GM19468 (cell line): ENCODE measurements around the gene KYNU.
A peak's percentile ranks its signal among the peaks of the same experiment; 100 is the strongest.

Source experiments
- ATAC-seq: cut with Tn5 transposase; IDR thresholded peaks from one replicate; pipeline ENCODE4 v1.9.1; 2021; ENCODE audit warnings: mild to moderate bottlenecking, moderate library complexity, moderate number of reproducible peaks; ENCODE audit not compliant: unreplicated experiment; ENCODE audit errors: extremely low read depth

The KYNU gene

DNA sequence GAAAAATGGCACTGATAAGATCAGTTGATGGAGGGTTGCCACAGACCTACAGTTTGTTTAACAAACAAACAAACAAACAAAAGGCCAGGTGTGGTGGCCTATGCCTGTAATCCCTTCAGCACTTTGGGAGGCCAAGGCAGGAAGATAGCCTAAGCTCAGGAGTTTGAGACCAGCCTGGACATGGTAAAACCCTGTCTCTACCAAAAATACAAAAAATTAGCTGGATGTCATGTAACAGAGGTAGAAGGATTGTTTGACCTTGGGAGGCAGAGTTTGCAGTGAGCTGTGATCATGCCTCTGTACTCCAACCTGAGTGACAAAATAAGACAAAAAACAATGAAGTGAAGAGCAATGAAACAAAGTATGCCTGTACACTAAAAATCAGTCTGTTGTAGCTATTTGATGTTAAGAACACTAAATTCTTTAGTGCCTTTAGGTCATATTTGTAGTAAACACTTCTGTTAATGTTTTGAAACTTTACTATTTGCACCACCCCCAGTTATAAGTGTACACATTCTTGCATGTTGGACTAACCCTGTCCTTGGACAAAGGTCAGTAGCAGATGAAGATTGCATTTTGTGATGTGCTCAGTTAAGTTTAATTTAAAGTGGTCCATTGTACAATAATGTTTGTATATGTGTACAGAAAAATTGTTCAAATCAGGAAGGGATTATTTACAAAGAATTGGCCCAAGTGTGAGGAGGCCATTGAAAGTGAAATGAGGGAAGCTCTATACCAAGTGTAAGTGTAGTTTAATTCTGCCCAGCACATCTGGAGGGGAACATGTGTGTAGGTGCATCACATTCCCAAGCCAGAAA is 73.9 kb downstream of the KYNU start:
- ATAC-seq = no peak

DNA sequence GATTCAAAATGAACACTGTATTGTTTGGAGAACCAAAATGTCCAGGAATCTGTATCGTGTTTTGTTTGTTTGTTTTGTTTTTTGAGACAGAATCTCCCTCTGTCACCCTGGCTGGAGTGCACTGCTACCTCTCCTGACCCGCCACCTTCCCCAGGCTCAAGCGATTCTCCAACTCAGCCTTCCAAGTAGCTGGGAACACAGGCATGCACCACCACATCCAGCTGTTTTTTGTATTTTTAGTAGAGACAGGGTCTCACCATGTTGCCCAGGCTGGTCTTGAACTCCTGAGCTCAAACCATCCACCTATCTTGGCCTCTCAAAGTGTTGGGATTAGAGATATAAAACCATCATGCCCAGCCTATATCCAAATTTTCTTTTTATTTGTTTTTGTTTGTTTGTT is 74.6 kb downstream of the KYNU start:
- no peak for ATAC-seq

DNA sequence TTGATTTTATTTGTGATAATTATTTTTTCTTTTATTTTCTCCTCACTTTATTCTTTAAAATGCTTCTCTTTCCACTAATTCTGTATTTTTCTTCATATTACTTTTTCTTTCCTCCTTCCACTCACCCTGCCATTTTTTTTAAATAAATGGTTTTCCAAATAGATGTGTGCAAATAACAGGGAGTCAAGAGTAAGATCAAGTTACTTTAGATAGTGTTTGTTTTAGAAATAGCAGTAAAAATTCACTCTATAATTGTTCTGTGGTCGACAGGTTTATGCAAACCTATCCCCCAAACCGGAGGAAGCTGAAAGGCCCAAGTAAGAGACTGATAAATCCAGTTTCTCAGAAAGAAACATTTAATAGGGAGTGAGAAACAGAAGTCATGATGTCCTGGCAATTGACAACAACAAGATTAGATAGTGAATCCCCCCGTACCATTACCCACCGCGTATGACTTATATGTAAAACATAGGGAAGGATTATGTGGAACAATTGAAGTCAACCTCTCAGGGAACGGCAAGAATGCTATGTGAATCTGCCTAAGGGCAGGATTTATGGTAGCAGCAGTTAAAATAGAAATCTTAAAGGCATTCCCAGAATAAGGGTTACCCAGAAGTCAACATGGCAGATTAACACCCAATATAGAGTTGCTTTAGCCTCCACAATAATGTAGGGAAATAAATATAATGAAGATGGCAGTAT is 75.5 kb downstream of the KYNU start:
- no peak for ATAC-seq

DNA sequence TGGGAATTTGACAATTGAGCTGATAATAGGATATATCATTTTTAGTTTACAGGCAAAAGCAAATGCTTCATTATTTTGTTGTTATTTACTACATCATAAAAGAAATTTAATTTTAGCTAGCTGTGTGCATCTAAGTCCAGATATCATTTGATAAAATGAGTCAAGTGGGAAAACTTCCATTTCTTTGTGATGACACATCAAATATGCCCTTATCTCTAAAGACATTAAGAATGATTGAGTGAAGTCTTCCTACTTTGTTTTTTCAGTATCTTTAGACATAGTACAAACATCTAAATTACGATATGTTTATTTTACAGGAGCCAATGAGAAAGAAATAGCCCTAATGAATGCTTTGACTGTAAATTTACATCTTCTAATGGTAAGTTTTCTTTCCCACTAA is 77.0 kb downstream of the KYNU start:
- ATAC-seq = no peak

DNA sequence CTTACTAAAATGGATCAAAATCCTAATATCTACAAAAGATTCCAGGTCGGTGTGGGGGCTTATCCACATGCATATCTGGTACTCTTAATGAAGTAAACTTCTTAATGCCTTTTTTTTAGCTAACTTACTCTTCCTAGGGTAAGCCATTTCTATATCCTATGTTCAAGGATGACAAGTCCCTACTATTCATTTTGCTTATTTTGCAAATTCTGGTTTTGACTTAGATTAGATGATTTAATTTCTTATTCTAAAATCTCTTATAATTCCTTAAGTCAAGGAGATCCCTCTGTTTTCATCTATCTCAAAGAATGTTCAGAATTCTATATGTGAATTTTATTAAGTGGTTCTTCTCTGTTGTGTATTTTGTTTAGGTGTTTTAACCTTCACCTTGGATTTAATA is 79.7 kb downstream of the KYNU start:
- ATAC-seq = no peak

DNA sequence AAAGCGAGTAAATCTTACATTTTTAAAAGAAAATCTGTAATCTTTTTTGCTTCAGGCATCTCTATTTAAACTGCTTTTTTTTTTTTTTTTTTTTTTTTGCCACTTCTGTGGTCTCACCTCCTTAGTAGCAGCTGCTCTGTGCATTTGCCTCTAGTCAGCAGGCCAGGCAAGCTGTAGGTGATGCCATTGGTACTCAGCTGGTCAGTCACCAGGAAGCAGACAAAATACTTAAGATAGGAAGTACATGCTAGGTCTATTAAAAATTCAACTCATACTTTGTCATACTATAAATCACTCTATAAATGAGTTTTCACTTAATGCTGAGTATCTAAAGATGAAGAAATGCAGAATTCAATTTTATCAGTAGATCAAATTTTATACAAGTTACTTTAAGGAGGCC is 83.7 kb downstream of the KYNU start:
- no peak for ATAC-seq

DNA sequence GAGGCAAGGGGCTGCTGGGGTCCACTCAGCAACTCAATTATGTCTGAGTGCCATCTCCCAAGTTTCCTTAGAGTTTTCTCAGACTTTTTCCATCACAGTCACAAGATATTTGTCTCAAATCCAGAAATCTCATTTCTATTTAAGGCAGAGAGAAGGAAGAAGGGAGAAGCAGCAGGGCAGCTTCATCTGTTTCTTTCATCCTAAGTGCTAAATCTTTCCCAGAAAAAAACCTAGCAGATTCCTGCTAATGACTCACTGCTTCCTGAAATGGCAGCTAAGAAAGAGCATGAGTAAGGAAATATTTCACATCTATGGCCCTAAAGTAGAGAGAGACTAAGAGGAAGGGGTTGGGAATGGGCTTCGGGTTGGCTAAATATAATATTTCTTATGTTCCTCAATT is 88.0 kb downstream of the KYNU start:
- ATAC-seq = no peak

DNA sequence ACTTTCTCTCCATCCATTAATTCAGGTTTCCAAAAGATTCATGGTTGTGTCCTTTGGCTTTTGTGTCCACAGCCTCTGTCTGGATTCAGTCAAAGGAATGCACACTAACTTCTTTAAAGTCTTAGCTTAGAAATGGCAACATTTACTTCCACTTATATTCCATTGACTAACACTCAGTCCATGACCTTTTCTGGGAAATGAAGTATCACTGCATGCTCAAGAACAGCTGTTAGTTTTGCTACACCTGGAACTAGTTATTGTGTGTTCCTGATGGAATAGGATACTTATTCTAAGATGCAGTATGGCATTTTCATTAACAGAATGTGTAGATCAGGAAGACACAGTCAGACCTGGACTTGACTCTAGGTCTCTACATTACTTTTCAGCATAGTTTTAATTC is 88.8 kb downstream of the KYNU start:
- no peak for ATAC-seq

DNA sequence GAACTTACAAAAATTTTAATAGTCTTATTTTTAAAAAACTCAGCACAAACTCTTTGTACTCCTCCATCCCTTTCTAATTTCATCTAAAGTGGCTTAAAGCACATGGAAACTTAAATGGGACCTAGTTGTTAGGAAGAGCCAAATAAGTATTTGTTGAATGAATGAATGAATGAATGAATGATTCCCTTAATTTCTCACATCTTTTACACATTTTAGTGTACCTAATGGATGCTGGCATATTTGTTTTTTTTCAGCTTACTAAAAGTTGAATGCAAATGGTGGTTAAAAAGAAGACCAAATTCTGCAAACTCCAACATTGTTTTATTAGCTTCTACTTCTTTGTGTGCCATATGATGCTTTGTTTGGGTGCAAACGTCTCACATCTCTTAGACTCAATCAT is 89.6 kb downstream of the KYNU start:
- ATAC-seq = no peak

DNA sequence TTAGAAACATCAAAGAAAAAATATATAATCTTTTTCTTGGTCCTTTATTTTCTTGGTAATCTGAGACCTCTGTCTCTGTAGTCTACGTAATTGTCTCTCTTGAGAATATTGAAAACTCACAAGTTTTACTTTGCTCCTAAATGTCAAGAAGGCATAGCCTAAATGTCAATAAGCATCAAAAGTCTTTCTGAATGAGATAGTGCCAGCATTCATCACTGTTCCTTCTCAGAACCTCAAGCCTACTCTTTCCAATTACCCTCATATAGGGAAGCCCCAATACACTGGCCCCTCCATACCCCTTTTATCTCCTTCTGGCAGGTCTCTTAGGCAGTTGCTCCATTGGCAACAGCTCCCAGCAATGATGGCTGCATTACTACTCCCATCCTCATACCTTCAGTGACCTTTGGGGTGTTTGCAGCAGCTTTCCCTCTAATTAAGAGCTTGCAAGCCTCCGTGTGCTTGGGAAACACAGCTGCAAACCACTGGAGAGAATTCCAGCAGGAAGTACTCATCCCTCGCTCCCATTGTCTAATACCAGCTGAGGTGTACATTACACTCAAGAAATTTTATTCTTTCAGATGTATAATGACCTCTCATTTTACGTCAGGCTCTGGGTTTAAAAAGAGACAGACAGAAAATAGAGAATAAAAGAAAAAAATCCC is 95.8 kb downstream of the KYNU start:
- ATAC-seq = no peak

DNA sequence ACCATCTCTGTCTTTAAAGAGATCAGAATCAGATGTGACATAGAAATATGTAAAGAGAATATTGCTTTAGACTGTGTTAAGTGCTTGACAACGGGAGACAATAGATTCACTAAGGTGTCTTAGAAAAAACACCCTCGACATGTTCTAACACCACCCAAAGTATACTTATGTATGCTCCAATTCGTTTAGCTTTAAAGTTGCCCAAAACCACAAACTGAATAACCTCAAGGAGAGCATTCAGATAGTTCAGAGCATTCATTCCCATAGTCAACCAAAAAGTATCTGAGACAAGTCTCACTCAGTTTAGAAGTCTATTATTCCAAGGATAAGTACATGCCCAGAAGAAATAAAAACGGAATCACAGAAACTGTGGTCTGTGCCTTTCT is 96.4 kb downstream of the KYNU start:
- no peak for ATAC-seq

DNA sequence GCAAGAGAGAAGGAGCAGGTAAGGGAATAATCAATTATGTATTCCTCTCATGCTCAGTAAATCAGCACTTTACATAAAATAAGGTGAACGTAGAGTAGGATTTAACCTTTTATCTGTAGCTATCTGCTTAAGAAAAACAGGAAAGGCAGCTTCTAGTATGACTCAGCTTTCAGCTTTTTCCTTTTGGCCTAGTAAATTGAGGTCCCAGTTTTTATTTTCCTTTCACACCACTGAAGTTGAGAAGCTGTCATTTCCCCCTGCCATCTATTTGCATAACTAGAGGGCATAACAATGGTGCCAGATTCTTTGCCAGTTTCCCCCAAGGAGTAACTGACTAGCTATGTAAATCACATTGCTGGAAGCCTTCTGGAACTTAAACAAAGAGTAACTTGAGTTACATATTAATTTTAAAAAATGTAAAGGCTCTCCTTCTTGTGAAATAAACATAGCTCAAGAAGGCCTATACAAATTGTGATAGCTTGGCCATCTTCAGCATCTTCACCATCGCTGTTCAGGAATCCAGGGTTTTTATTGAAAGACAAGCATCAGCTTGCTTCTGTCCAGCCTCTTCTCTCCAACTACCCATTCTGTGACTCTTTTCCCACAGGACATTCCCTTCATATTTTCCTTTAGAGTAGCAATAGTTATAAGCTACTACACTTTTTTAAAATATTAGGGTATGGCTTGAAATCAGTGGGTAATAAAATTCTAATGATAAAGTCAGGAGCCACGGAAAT is 97.0 kb downstream of the KYNU start:
- peak; percentile 53 for ATAC-seq

DNA sequence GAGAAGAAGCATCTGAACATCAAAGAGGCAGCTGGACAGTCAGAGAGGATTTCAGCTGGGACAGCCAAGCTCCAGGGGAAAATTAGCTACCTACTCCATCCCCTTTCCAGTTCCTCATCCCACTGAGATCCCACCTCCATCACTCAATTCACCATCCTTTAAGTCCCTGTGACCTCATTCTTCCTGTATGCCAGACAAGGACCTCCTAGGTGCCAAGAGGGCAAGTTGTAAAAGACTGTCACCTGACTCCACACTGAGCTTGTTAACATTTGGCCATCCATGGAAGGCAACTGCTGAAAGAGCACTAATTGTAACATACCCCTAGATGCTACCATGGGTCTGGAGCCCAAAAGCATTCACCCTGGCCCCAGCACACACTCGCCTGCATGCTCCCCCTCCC is 97.8 kb downstream of the KYNU start:
- ATAC-seq = no peak

DNA sequence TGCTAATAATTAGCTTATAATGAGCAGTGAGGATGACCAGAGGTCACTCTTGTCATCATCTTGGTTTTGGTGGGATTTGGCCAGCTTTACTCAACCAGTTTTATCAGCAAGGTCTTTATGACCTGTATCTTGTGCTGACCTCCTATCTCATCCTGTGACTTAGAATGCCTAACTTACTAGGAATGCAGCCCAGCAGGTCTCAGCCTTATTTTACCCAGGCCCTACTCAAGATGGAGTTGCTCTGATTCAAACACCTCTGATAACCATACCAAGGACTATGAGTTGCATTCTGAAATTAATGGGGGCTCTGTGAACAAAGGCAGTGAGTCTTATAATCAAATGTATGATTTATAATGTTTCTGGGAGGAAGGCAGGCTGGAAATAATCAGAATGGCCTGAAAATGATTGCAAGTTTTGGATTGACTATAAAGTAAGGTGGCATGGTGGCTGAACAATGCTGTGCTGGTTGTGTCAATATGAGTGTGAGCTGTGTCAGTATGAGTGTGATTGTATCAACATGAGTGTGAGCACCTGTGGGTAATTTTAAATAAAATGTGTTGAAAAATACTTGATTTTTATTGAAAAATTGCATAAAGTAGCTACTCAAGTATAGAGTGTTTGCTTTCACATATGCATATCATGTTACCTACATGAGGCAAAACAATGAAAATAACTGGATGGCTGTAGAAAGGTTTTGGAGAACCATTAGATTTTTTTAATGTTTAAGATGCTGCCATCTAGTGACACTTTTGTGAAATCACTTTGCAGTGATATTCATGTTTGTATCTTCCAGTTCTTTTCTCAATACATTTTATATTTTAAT is 103.0 kb downstream of the KYNU start:
- peak; percentile 21 for ATAC-seq

DNA sequence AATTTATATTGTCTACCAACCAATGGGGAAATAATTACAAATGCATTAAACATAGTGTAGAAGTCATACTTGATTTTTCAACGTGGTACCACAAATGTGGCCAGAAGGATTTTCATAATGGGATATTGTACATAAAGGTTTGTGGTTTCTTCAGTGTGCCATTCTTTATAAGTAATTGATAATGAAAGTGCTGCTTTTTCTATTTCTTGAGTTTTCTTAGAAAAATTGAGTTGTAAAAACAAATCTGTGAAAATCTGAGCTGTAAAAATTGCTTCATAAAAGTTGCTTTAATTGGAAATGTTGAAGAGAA is 103.6 kb downstream of the KYNU start:
- ATAC-seq = no peak

DNA sequence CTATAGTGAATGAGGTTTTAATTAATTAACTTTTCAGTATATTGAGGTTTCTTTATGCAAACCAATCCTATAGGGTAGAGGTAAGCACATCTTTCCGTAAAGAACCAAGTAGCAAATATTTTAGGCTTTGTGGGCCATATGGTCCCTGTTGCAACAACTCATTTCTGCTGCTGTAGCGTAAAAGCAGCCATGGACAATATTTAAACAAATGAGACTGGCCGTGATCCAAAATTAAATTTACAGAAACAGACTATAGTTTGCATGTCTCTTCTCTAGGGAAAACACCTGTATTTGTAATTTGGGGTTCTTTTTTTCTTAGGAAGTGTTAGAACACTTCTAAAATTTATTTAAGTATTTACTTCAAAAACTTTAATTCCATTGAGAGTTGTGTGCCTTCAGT is 104.3 kb downstream of the KYNU start:
- no peak for ATAC-seq

DNA sequence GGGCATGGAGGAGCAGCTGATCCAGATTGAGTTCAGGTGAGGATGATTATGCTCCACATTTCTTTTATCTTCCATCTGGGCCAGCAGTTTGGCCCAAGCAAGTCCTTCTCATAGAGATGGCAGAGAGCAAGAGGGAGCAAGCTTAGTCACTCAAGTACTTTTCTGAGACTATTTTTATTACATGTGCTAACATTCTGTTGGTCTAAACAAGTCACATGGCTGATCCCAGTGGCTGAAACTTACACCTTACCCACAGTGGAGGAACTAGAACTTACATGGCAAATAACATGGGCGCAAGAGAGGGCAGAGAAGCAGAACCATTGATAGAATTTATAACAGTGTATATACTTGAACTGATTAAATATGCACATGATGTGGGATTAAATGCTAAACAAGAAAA is 105.7 kb downstream of the KYNU start:
- ATAC-seq = peak; percentile 79

DNA sequence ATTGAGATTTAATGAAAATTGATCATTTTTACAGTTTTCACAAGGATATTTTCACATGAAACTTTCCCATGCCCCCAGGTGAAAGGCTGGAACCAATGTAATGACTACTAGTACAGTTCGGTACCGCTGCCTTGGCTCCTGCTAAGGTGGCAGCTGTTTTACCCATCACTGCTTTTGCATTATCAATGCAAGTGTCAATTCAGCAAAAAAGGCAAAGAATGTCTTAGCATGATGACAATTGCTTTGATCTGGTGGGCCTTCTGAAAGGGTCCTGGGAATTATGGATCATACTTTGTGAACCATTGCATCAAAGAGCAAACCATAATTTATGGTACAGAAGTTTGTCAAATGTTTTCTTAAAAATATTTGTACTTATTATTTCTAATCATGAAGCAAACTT is 107.2 kb downstream of the KYNU start:
- ATAC-seq = no peak

DNA sequence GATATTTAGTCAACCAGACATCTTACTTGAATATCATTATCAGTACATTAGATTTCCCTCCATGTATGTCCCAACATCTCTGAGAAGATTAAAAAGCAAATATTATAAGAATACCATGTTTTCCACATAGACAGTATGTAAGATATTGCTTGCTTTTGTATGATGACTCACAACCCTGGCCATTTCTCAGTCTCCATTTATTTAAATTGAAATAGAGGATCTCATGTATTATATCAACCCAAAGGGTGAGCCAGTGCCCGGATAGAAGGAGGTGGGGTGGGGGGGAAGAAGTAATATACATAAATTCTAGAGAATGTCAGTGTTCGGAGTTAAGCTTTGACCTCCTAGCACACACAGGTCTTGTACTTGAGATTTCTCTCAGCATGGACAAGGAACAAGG is 109.6 kb downstream of the KYNU start:
- ATAC-seq = no peak
